ENCODE measurements around the gene PTPN1. TPM values are rescaled to one million over a fixed set of nuclear protein-coding genes. Genes with fewer than 3 reads are reported as not detected.
A peak's percentile ranks its signal among the peaks of the same experiment; 100 is the strongest.

PTPN1 gene
- total and polyA plus RNA-seq, 2 of the 4 experiments (the other 2 are of a cell fraction), result 31.7 to 37.4 TPM

- DNase-seq, result peak; percentile 99
- Histone ChIP-seq H3K23ac (ENCODE audit: low read depth, low read length) (peak overlapping the region; percentile 95), H2AK9ac (replicated peaks; ENCODE audit: low read depth, low read length, poor library complexity) (peak overlapping the region; percentile 26), H3K4ac (ENCODE audit: low read depth, low read length) (peak overlapping the region; percentile 99), H3K36me3 (ENCODE audit: control insufficient read depth, insufficient read depth, low read length) (peaks cover 35% of the 10 kb centered on the region), H4K8ac (ENCODE audit: low read depth in 2 of 2, low read length in 2 of 2) (peak overlapping the region; percentile 87 to 91), H2BK5ac (ENCODE audit: low read depth, low read length, poor library complexity, severe bottlenecking) (peak overlapping the region; percentile 91), H3K9me3 (ENCODE audit: control insufficient read depth, insufficient read depth, low read length) (no peaks in the 10 kb centered on the region), H4K91ac (ENCODE audit: insufficient read depth, low read depth, low read length) (peak overlapping the region; percentile 97), H3K18ac (ENCODE audit: low read depth, low read length) (peak overlapping the region; percentile 57), H3K4me1 (ENCODE audit: control insufficient read depth, insufficient read depth, low read length) (peaks cover 36% of the 10 kb centered on the region), H3K4me2 (ENCODE audit: low read depth, low read length) (peak overlapping the region; percentile 63), H4K20me1 (ENCODE audit: insufficient read depth, low read length) (peaks cover 11% of the 10 kb centered on the region; the same call in 1 of the 2 replicates), H3K9ac (ENCODE audit: low read depth, low read length) (peak overlapping the region; percentile 36), H4K5ac (ENCODE audit: low read depth, low read length) (peak overlapping the region; percentile 76), H2AK5ac (ENCODE audit: low read depth, low read length) (peak overlapping the region; percentile 100), H2BK15ac (ENCODE audit: low read depth, low read length) (peak overlapping the region; percentile 99), H3K14ac (replicated peaks; ENCODE audit: low read depth, low read length) (peak overlapping the region; percentile 98), H2AFZ (replicated peaks; ENCODE audit: low read length, poor library complexity) (peak overlapping the region; percentile 79), H2BK120ac (ENCODE audit: low read depth, low read length) (peak overlapping the region; percentile 89), H3K27ac (ENCODE audit: insufficient read depth, low read length) (peak overlapping the region; percentile 87), H3K79me1 (ENCODE audit: low read depth in 1 of 2, low read length in 2 of 2) (peaks cover 51 to 91% of the 10 kb centered on the region in 2 experiments), H3K56ac (ENCODE audit: extremely low read depth, insufficient read depth, low read length) (peak overlapping the region; percentile 72), H3K27me3 (ENCODE audit: control insufficient read depth, insufficient read depth, low read length) (no peaks in the 10 kb centered on the region), H3K4me3 (ENCODE audit: insufficient read depth, low read depth, low read length) (no peak overlapping the region), H2BK20ac (ENCODE audit: low read depth, low read length) (peak overlapping the region; percentile 91), H3K9me1 (ENCODE audit: insufficient read depth, low read length) (peaks cover 35% of the 10 kb centered on the region)
- TF ChIP-seq SMC3 (IDR thresholded peaks at IDR 0.05; ENCODE audit: low read depth, low read length) (no peak), MXI1 (IDR thresholded peaks at IDR 0.05; ENCODE audit: borderline replicate concordance, low read depth, low read length) (0 out of 2 replicates have a peak, but pooled peaks have one; percentile 32), RCOR1 (IDR thresholded peaks at IDR 0.05; ENCODE audit: insufficient replicate concordance, low read length) (peak; percentile 21), FOS (IDR thresholded peaks at IDR 0.05; ENCODE audit: low read depth, low read length) (peak; percentile 97), CTCF (conservative IDR thresholded peaks at IDR 0.05; ENCODE audit: low read depth, low read length) (no peak), NFE2L2 (IDR thresholded peaks at IDR 0.05; ENCODE audit: low read depth, low read length) (peak; percentile 95), RAD21 (IDR thresholded peaks at IDR 0.05; ENCODE audit: low read length) (peak; percentile 8; the same call in 1 of the 2 replicates), BHLHE40 (IDR thresholded peaks at IDR 0.05; ENCODE audit: low read depth, low read length) (peak; percentile 65; the same call in 1 of the 2 replicates), CEBPB (IDR thresholded peaks at IDR 0.05; ENCODE audit: low read depth, low read length) (peak; percentile 2; the same call in 1 of the 2 replicates), MAFK (IDR thresholded peaks at IDR 0.05; ENCODE audit: low read depth, low read length) (peak; percentile 79), POLR2A (IDR thresholded peaks at IDR 0.05; ENCODE audit: low read depth, low read length) (no peak; the same call in 1 of the 2 replicates)
- dilution Hi-C loops (cut with HindIII; ENCODE audit: low sequenced_read_pairs, unreplicated experiment) (no loop called here), in situ Hi-C loops (cut with MboI; ENCODE audit: low sequenced_read_pairs) (no loop called here), intact Hi-C loops (cut with micrococcal nuclease) (loop anchor here (1.0 to 2.0 kb wide), 2 partner anchors 27 to 51 kb away; partner anchors contain the start of gene PTPN1)
- no TSS peak for BruUV-seq (replicated peaks)
- peak; percentile 90 for ATAC-seq (ENCODE audit: low read depth)
- ChIA-PET POLR2A (ENCODE audit: unreplicated experiment) (interaction anchor here (0.6 kb wide), 1 partner anchor 289 kb away, joined by 5 read pairs; no protein-coding TSS in a partner anchor), CTCF (interaction anchor here (0.7 to 1.1 kb wide), 2 partner anchors 12 to 14 kb away, joined by 3 read pairs; no protein-coding TSS in a partner anchor)
- 4% methylated on average over 6 of the region's 17 CpGs; no CpG with 5 or more reads in 1 of the 2 experiments for WGBS, 2 experiments (ENCODE audit: extremely low coverage in 2 of 2, insufficient read length in 1 of 2)
Measured at GRCh38 chr20:50561379-50562078, 51.3 kb downstream of the PTPN1 start.
